GM19324 (cell line): ENCODE results near the gene FNBP1.
"Not testable (repeated sequence)": the region's sequence is repeated elsewhere in the genome, so short reads cannot be mapped to it uniquely, and the experiment has no call there.

Experiments
- ATAC-seq: cut with Tn5 transposase; IDR thresholded peaks from one replicate; pipeline ENCODE4 v1.9.1; 2021; ENCODE audit warnings: mild to moderate bottlenecking, moderate library complexity; ENCODE audit not compliant: unreplicated experiment, low FRiP score

The FNBP1 gene

GRCh38 chr9:130023144-130023787 lies 19.7 kb downstream of the FNBP1 start:
- ATAC-seq = no peak

- no peak for ATAC-seq
Measured at GRCh38 chr9:130022566-130023143, 20.3 kb downstream of the FNBP1 start.

GRCh38 chr9:130021842-130022241 lies 21.1 kb downstream of the FNBP1 start:
- ATAC-seq = not testable (repeated sequence)

GRCh38 chr9:130021123-130021522 lies 21.9 kb downstream of the FNBP1 start:
- ATAC-seq = no peak

GRCh38 chr9:130020618-130021017 lies 22.4 kb downstream of the FNBP1 start:
- ATAC-seq = no peak

GRCh38 chr9:130018265-130018664 lies 24.7 kb downstream of the FNBP1 start:
- no peak for ATAC-seq

- ATAC-seq = not testable (repeated sequence)
Measured at GRCh38 chr9:130017510-130017909, 25.5 kb downstream of the FNBP1 start.

- no peak for ATAC-seq
Measured at GRCh38 chr9:130017076-130017475, 25.9 kb downstream of the FNBP1 start.

GRCh38 chr9:130015353-130016019 lies 27.5 kb downstream of the FNBP1 start:
- ATAC-seq = no peak

GRCh38 chr9:130013326-130013725 lies 29.7 kb downstream of the FNBP1 start:
- ATAC-seq = no peak

- no peak for ATAC-seq
Measured at GRCh38 chr9:130010151-130010988, 32.6 kb downstream of the FNBP1 start.

GRCh38 chr9:130009546-130009945 lies 33.4 kb downstream of the FNBP1 start:
- not testable (repeated sequence) for ATAC-seq

GRCh38 chr9:130008538-130008937 lies 34.5 kb downstream of the FNBP1 start:
- ATAC-seq = no peak

- not testable (repeated sequence) for ATAC-seq
Measured at GRCh38 chr9:130006952-130007351, 36.0 kb downstream of the FNBP1 start.

- no peak for ATAC-seq
Measured at GRCh38 chr9:130003943-130004552, 38.9 kb downstream of the FNBP1 start.

GRCh38 chr9:130002320-130002719 lies 40.7 kb downstream of the FNBP1 start:
- no peak for ATAC-seq

GRCh38 chr9:130001190-130001589 lies 41.8 kb downstream of the FNBP1 start:
- ATAC-seq = no peak

GRCh38 chr9:129999141-129999510 lies 43.9 kb downstream of the FNBP1 start:
- ATAC-seq = no peak

- ATAC-seq = no peak
Measured at GRCh38 chr9:129998491-129999140, 44.4 kb downstream of the FNBP1 start.

GRCh38 chr9:129997706-129998105 lies 45.3 kb downstream of the FNBP1 start:
- ATAC-seq = not testable (repeated sequence)
